Suprapubic skin (tissue), 4 donors: ENCODE data around the gene PITX1. TPM values are rescaled to one million over a fixed set of nuclear protein-coding genes. Genes with fewer than 3 reads are reported as not detected.

ENCODE experiments used
- DNase-seq, 2 donors: peaks; one replicate each; pipeline ENCODE4 v3.0.0-alpha.2; 2019; ENCODE audit warnings: low spot score in 2 of 2
- H3K27ac ChIP-seq: fragments of 200-600 bp; sonication (generic); one replicate; pipeline ENCODE4 v1.5.1; 2019
- H3K27me3 ChIP-seq: fragments of 200-600 bp; sonication (generic); one replicate; pipeline ENCODE4 v1.5.1; 2019
- H3K36me3 ChIP-seq: fragments of 200-600 bp; sonication (generic); one replicate; pipeline ENCODE4 v1.5.1; 2019
- H3K4me1 ChIP-seq: fragments of 200-600 bp; sonication (generic); one replicate; pipeline ENCODE4 v1.5.1; 2019
- H3K4me3 ChIP-seq: fragments of 200-600 bp; sonication (generic); one replicate; pipeline ENCODE4 v1.5.1; 2019; ENCODE audit warnings: mild to moderate bottlenecking
- H3K9me3 ChIP-seq: fragments of 200-600 bp; sonication (generic); one replicate; pipeline ENCODE4 v1.5.1; 2019
- CTCF ChIP-seq, 2 donors: fragments of 200-600 bp in 1 of 2; fragments of 450-650 bp in 1 of 2; sonication (generic) in 1 of 2; IDR thresholded peaks; one replicate each; pipeline ENCODE4 v1.5.1; 2016 to 2019; ENCODE audit warnings: antibody characterized with exemption in 2 of 2, mild to moderate bottlenecking in 1 of 2, moderate library complexity in 1 of 2
- EP300 ChIP-seq: sonication (generic); formaldehyde crosslinking; IDR thresholded peaks from one replicate; pipeline ENCODE4 v1.6.1; 2017; ENCODE audit warnings: antibody characterized with exemption
- POLR2A ChIP-seq, 2 donors: fragments of 450-650 bp; IDR thresholded peaks; one replicate each; pipeline ENCODE4 v1.6.1; 2017; ENCODE audit warnings: antibody characterized with exemption in 2 of 2, mild to moderate bottlenecking in 2 of 2, moderate library complexity in 2 of 2
- POLR2AphosphoS5 ChIP-seq, 3 donors: sonication (generic); formaldehyde crosslinking; IDR thresholded peaks; one replicate each; pipeline ENCODE4 v1.6.1; 2017; ENCODE audit warnings: antibody characterized with exemption in 3 of 3
- WGBS: methylation state at CpG from one replicate; pipeline ENCODE4 v1.1.5; 2018; 5-methylcytosine and 5-hydroxymethylcytosine counted together
- total RNA-seq, 4 donors: library from RNA; depleted of rRNA; stranded (reverse); fragments of >200 nt; gene quantifications; one replicate each; pipeline ENCODE4 v1.1.0, GENCODE V29; 2016

The PITX1 gene
- total RNA-seq, 4 donors from 2014 or later, result 0.64 to 2.4 (median 1.4) TPM

DNA sequence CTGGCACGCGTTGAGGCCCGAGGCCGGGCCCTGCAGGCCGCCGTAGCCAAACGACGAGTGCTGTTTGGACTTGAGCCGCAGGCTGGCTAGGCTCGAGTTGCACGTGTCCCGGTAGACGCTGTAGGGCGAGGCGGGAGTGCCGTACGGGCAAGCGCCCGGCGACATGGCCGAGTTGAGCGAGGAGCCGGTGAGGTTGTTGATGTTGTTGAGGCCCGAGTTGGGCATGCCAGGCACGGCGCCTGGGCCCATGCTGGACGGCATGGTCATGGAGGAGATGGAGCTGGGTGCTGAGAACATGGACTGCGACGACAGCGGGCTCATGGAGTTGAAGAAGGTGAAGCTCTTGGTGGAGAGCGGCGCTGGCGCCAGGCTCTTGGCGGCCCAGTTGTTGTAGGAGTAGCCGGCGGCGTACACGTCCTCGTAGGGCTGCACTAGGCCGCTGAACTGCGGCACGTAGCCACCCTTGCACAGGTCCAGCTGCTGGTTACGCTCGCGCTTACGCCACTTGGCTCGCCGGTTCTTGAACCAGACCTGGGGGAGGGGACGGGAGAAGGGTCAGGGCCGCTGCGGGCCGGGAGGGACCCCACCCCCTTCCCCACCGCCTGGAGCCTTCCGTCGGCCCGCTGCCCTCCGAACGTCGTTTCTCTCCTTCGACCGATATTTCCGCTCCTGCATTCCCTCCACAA, 5.1 kb downstream of the PITX1 start:
- DNase-seq, result no peak
- peaks cover 84% of the 10 kb centered on the region for H3K27me3 ChIP-seq

GRCh38 chr5:135027697-135028615, 6.1 kb downstream of the PITX1 start:
- H3K27me3 ChIP-seq, result peaks cover 77% of the 10 kb centered on the region

More for the DNA sequence above, 5.1 kb downstream of the PITX1 start:
- Histone ChIP-seq H3K36me3 (no peaks in the 10 kb centered on the region), H3K9me3 (no peaks in the 10 kb centered on the region), H3K27ac (no peak overlapping the region), H3K4me1 (peaks cover 29% of the 10 kb centered on the region), H3K4me3 (no peak overlapping the region)
- WGBS, result 49% methylated on average over 27 of the region's 62 CpGs
- TF ChIP-seq POLR2A (IDR thresholded peaks at IDR 0.05), result no peak
- TF ChIP-seq CTCF (IDR thresholded peaks at IDR 0.05), result no peak
- TF ChIP-seq EP300, result no peak
- no peak for TF ChIP-seq POLR2AphosphoS5 (IDR thresholded peaks at IDR 0.05)

GRCh38 chr5:135027266-135027696, 6.7 kb downstream of the PITX1 start:
- Histone ChIP-seq H3K9me3 (no peaks in the 10 kb centered on the region), H3K27ac (no peak overlapping the region), H3K36me3 (no peaks in the 10 kb centered on the region), H3K4me1 (peaks cover 14% of the 10 kb centered on the region), H3K4me3 (no peak overlapping the region), H3K27me3 (peaks cover 73% of the 10 kb centered on the region)
- DNase-seq, result no peak
- 39% methylated on average over 21 of the region's 29 CpGs for WGBS
- no peak for TF ChIP-seq POLR2AphosphoS5 (IDR thresholded peaks at IDR 0.05)
- no peak for TF ChIP-seq EP300
- no peak for TF ChIP-seq POLR2A (IDR thresholded peaks at IDR 0.05)
- TF ChIP-seq CTCF (IDR thresholded peaks at IDR 0.05), result no peak

More at GRCh38 chr5:135027697-135028615, 6.1 kb downstream of the PITX1 start:
- 30% methylated on average over 36 of the region's 79 CpGs for WGBS
- no peak overlapping the region for H3K27ac ChIP-seq
- H3K36me3 ChIP-seq, result no peaks in the 10 kb centered on the region
- no peak for DNase-seq
- H3K4me1 ChIP-seq, result peaks cover 19% of the 10 kb centered on the region
- TF ChIP-seq POLR2AphosphoS5 (IDR thresholded peaks at IDR 0.05), result no peak
- H3K9me3 ChIP-seq, result no peaks in the 10 kb centered on the region
- no peak overlapping the region for H3K4me3 ChIP-seq

DNA sequence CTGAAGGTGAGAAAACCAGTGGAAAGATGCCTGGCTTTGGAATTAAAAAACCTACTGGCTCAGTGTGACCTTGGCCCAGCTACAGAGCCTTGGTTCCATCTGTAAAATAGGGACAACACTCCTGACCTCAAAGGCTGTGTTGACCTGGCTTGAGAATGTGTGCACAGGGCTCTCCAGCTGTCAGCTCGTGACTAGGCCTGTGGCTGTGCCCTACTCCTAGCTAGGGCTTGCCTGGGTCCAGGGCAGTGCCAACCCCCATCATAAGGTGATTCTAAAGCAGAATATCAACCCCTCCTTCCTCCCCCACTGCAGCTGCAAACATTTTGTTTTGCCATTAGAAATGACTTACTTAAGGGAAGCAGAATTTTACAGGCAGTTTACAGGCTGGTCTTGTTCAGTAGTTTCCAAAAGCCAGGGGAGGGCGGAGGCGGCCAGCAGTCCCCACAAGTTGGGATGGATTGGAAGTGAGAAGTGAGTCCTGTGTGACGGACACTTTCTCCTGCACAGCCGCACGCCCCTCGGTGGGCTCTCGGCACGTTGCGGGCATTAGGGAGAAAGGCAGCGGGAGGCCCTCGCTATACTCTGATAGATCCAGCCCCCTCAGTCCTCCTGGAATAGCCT, 7.3 kb downstream of the PITX1 start:
- peaks cover 14% of the 10 kb centered on the region for H3K4me1 ChIP-seq
- TF ChIP-seq CTCF (IDR thresholded peaks at IDR 0.05) (no peak), POLR2AphosphoS5 (IDR thresholded peaks at IDR 0.05) (no peak), EP300 (no peak)
- H3K9me3 ChIP-seq, result no peaks in the 10 kb centered on the region
- H3K4me3 ChIP-seq, result no peak overlapping the region
- H3K27me3 ChIP-seq, result peaks cover 67% of the 10 kb centered on the region
- 100% methylated on average over 2 of the region's 12 CpGs for WGBS
- DNase-seq, result no peak
- H3K36me3 ChIP-seq, result no peaks in the 10 kb centered on the region
- H3K27ac ChIP-seq, result no peak overlapping the region

- 91% methylated on average over 12 of the region's 15 CpGs for WGBS
- no peak for TF ChIP-seq CTCF (IDR thresholded peaks at IDR 0.05)
- no peak for TF ChIP-seq EP300
- TF ChIP-seq POLR2AphosphoS5 (IDR thresholded peaks at IDR 0.05), result no peak
- TF ChIP-seq POLR2A (IDR thresholded peaks at IDR 0.05), result no peak
- Histone ChIP-seq H3K27ac (no peak overlapping the region), H3K9me3 (no peaks in the 10 kb centered on the region), H3K4me1 (peaks cover 9% of the 10 kb centered on the region), H3K36me3 (no peaks in the 10 kb centered on the region), H3K27me3 (peaks cover 60% of the 10 kb centered on the region), H3K4me3 (no peak overlapping the region)
- DNase-seq, result no peak
Measured at GRCh38 chr5:135025730-135026644, 8.0 kb downstream of the PITX1 start.
